Omental fat pad (tissue), 4 donors: ENCODE measurements around the gene TGDS. TPM values are rescaled to one million over a fixed set of nuclear protein-coding genes. Genes with fewer than 3 reads are reported as not detected.

Experiments used
- ATAC-seq: fragments of 150-250 bp; one replicate; pipeline ENCODE4 v1.9.1; 2016; ENCODE audit warnings: mild to moderate bottlenecking, moderate library complexity; ENCODE audit not compliant: low FRiP score
- DNase-seq: peaks from one replicate; pipeline ENCODE4 v3.0.0-alpha.2; 2019; ENCODE audit warnings: low spot score
- total RNA-seq, 4 donors: library from RNA; depleted of rRNA; stranded (reverse); fragments of >200 nt; gene quantifications; one replicate each; pipeline ENCODE4 v1.1.0, GENCODE V29; 2016
- TF ChIP-seq, protein P1 (sequence below), 3 donors: fragments of 450-650 bp; IDR thresholded peaks; one replicate each; pipeline ENCODE4 v1.5.1; 2016 to 2017; ENCODE audit warnings: antibody characterized with exemption in 3 of 3, mild to moderate bottlenecking in 3 of 3, moderate library complexity in 2 of 3

TGDS gene
- total RNA-seq, 4 donors from 2014 or later: 10.7 to 21.3 (median 13.7) TPM

DNA sequence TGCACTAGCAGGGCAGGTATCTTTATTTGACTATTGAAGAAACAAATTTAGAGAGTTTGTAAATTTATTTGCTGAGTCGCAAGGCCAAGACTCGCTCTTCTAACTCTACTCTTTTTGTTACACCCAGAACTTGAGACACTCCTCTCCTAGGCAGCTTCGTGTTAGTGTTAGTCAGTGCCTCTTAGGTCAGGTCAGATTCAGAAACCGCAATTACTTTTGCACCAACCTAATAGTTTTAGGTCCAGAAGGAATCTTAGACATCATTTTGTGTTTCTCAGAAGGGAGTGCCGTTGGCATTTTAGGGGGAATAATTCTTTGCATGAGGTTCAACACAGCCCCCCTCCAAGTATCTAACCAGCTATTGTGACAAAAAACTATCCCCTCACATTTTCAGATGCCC, 14.5 kb upstream of the TGDS start:
- ATAC-seq (no peak), DNase-seq (no peak)
- TF ChIP-seq, protein P1, sequence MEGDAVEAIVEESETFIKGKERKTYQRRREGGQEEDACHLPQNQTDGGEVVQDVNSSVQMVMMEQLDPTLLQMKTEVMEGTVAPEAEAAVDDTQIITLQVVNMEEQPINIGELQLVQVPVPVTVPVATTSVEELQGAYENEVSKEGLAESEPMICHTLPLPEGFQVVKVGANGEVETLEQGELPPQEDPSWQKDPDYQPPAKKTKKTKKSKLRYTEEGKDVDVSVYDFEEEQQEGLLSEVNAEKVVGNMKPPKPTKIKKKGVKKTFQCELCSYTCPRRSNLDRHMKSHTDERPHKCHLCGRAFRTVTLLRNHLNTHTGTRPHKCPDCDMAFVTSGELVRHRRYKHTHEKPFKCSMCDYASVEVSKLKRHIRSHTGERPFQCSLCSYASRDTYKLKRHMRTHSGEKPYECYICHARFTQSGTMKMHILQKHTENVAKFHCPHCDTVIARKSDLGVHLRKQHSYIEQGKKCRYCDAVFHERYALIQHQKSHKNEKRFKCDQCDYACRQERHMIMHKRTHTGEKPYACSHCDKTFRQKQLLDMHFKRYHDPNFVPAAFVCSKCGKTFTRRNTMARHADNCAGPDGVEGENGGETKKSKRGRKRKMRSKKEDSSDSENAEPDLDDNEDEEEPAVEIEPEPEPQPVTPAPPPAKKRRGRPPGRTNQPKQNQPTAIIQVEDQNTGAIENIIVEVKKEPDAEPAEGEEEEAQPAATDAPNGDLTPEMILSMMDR (IDR thresholded peaks at IDR 0.05): no peak

DNA sequence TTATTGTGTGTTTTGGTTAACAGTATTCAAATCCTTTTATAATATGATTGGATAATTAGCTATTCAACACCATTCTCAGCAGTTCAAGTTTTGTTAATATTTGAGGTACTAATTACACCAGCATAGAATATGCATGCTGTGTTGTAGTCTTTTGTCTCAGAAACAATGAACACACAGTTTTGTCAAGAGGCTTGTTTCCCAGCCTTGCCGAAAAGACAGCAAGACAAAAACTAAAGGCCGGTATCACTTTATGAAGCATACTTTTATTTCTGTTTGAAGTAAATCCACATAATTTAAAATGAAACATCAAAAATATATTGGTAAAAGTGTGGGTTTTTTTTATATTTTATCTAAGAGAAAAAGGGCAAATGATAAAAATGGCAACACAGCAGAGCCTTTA, 13.2 kb upstream of the TGDS start:
- ATAC-seq (no peak), DNase-seq (no peak)
- TF ChIP-seq, protein P1 (IDR thresholded peaks at IDR 0.05): no peak

- DNase-seq: no peak
- no peak for ATAC-seq
- TF ChIP-seq, protein P1 (IDR thresholded peaks at IDR 0.05): no peak
These were observed 12.6 kb upstream of the TGDS start for GRCh38 chr13:94608586-94608985.

GRCh38 chr13:94607939-94608338, 12.0 kb upstream of the TGDS start:
- DNase-seq: no peak
- TF ChIP-seq, protein P1 (IDR thresholded peaks at IDR 0.05): no peak
- no peak for ATAC-seq

GRCh38 chr13:94607056-94607455, 11.1 kb upstream of the TGDS start:
- ATAC-seq (no peak), DNase-seq (no peak)
- TF ChIP-seq, protein P1 (IDR thresholded peaks at IDR 0.05): no peak

DNA sequence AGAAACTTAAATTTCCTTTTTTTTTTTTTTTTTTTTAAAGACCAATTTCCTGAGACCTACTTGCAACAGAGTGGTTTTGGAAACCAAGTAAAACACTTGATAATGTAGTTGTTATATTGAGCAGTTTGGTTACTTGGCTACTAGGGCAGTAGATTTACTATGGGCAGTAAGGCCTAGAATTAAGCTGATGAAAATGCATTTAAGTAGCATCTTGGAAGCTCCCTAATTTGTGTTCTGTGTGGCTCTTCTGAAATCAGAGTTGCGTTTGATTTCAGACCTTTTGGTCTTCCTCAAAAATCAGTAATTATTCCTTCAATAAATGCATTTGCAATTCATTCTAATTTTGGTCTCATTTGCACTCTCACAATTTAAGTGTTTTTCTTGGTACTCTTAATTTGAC, 6.5 kb upstream of the TGDS start:
- ATAC-seq (no peak), DNase-seq (no peak)
- TF ChIP-seq, protein P1 (IDR thresholded peaks at IDR 0.05): no peak

GRCh38 chr13:94601446-94602431, 5.8 kb upstream of the TGDS start, which contains the start of gene GPR180:
GPR180 (plus strand) TSS chr13:94601857; CDS start chr13:94601928, 71 bp downstream.
- ATAC-seq: peak; percentile 100
- TF ChIP-seq, protein P1 (IDR thresholded peaks at IDR 0.05): no peak

More at GRCh38 chr13:94601446-94602431, 5.8 kb upstream of the TGDS start, which contains the start of gene GPR180:
- peak; percentile 68 for DNase-seq
